ENCODE measurements around the gene PARG.
"Not testable (repeated sequence)": the region's sequence is repeated elsewhere in the genome, so short reads cannot be mapped to it uniquely, and the experiment has no call there.

DNA sequence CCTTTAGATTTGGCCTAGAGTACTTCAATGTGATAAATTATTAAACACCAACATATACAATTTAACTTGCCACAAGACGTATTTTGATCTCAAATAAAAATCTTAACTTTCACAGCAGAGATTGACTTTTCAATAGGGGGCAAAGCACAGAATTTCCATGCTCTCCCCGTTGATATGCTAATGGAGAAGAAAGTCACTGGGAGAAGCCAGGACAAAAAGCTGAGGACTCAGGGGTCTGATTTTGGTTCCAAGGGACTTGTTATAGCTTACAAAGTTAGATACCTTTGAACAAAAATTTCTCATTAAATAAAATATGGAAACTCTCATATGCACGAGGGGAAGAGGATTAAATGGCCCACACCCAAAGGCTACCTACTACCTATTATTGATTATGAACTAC, 59.5 kb downstream of the PARG start:
- TF ChIP-seq, protein P1, sequence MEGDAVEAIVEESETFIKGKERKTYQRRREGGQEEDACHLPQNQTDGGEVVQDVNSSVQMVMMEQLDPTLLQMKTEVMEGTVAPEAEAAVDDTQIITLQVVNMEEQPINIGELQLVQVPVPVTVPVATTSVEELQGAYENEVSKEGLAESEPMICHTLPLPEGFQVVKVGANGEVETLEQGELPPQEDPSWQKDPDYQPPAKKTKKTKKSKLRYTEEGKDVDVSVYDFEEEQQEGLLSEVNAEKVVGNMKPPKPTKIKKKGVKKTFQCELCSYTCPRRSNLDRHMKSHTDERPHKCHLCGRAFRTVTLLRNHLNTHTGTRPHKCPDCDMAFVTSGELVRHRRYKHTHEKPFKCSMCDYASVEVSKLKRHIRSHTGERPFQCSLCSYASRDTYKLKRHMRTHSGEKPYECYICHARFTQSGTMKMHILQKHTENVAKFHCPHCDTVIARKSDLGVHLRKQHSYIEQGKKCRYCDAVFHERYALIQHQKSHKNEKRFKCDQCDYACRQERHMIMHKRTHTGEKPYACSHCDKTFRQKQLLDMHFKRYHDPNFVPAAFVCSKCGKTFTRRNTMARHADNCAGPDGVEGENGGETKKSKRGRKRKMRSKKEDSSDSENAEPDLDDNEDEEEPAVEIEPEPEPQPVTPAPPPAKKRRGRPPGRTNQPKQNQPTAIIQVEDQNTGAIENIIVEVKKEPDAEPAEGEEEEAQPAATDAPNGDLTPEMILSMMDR (IDR thresholded peaks at IDR 0.05), result not testable (repeated sequence)
- TF ChIP-seq, protein P2, sequence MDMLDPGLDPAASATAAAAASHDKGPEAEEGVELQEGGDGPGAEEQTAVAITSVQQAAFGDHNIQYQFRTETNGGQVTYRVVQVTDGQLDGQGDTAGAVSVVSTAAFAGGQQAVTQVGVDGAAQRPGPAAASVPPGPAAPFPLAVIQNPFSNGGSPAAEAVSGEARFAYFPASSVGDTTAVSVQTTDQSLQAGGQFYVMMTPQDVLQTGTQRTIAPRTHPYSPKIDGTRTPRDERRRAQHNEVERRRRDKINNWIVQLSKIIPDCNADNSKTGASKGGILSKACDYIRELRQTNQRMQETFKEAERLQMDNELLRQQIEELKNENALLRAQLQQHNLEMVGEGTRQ (IDR thresholded peaks at IDR 0.05; ENCODE audit: borderline replicate concordance, low read depth, low read length), result not testable (repeated sequence)
- not testable (repeated sequence) for TF ChIP-seq CHD2 (IDR thresholded peaks at IDR 0.05; ENCODE audit: low read length, partially characterized antibody); RFX5 (IDR thresholded peaks at IDR 0.05; ENCODE audit: low read length)

Data from SK-N-SH (cell line).